Thymus (tissue), 11 donors: Measurements from ENCODE around the gene NACAD. TPM values are rescaled to one million over a fixed set of nuclear protein-coding genes. Genes with fewer than 3 reads are reported as not detected.

Experiments used
- DNase-seq, 9 donors: peaks; one replicate each; pipeline ENCODE4 v3.0.0-alpha.2; 2013; ENCODE audit warnings: low spot score in 9 of 9, low read depth in 6 of 9, missing footprints in 1 of 9
- H3K27ac ChIP-seq, 2 donors: one replicate each; pipeline ENCODE4 v1.5.1; 2013; ENCODE audit warnings: control low read depth in 1 of 2, low read depth in 1 of 2, low read length in 1 of 2, mild to moderate bottlenecking in 1 of 2, moderate library complexity in 1 of 2
- H3K27me3 ChIP-seq, 2 donors: one replicate each; pipeline ENCODE4 v1.5.1; 2013; ENCODE audit warnings: low read length in 1 of 2; ENCODE audit not compliant: control insufficient read depth in 2 of 2, insufficient read depth in 1 of 2
- H3K36me3 ChIP-seq, 2 donors: one replicate each; pipeline ENCODE4 v1.5.1; 2013; ENCODE audit warnings: low read length in 1 of 2, mild to moderate bottlenecking in 1 of 2, moderate library complexity in 1 of 2; ENCODE audit not compliant: control insufficient read depth in 2 of 2, insufficient read depth in 2 of 2
- H3K4me1 ChIP-seq, 2 donors: one replicate each; pipeline ENCODE4 v1.5.1; 2013; ENCODE audit warnings: low read length in 2 of 2; ENCODE audit not compliant: control insufficient read depth in 2 of 2, insufficient read depth in 2 of 2
- H3K4me3 ChIP-seq, 2 donors: one replicate each; pipeline ENCODE4 v1.5.1; 2013; ENCODE audit warnings: low read length in 2 of 2, control low read depth in 1 of 2, mild to moderate bottlenecking in 1 of 2
- H3K9me3 ChIP-seq, 2 donors: one replicate each; pipeline ENCODE4 v1.5.1; 2013; ENCODE audit warnings: low read length in 1 of 2, mild to moderate bottlenecking in 1 of 2; ENCODE audit not compliant: control insufficient read depth in 2 of 2, insufficient read depth in 1 of 2
- WGBS: extraction: QIAGEN DNeasy Blood & Tissue Kit; methylation state at CpG from one replicate; pipeline ENCODE4 v1.1.7; 2013; 5-methylcytosine and 5-hydroxymethylcytosine counted together
- polyA plus RNA-seq: library from polyadenylated mRNA; stranded (reverse); fragments of 200-250 nt; gene quantifications from one replicate; pipeline ENCODE4 v1.2.3, GENCODE V29; 2013
- total RNA-seq: library from RNA; stranded (reverse); fragments of 120-200 nt; gene quantifications from one replicate; pipeline ENCODE4 v1.2.4, GENCODE V29; 2013
- donor health status: healthy.

NACAD gene
- total and polyA plus RNA-seq, 2 donors: 0.14 to 0.94 TPM

- Histone ChIP-seq H3K9me3 (peaks cover 0 to 4% of the 10 kb centered on the region in 2 donors), H3K27me3 (no peaks in the 10 kb centered on the region), H3K4me1 (no peaks in the 10 kb centered on the region), H3K27ac (no peak overlapping the region), H3K4me3 (no peak overlapping the region), H3K36me3 (peaks cover 90 to 94% of the 10 kb centered on the region in 2 donors)
- 92% methylated on average over 17 of the region's 17 CpGs for WGBS
- no peak for DNase-seq
These were observed 15.6 kb downstream of the NACAD start for GRCh38 chr7:45073031-45073785.

- no peak overlapping the region for H3K27ac ChIP-seq
- peaks cover 97 to 98% of the 10 kb centered on the region in 2 donors for H3K36me3 ChIP-seq
- H3K4me3 ChIP-seq: no peak overlapping the region
- peaks cover 0 to 6% of the 10 kb centered on the region in 2 donors for H3K9me3 ChIP-seq
- DNase-seq: no peak
- H3K4me1 ChIP-seq: no peaks in the 10 kb centered on the region
- WGBS: 97% methylated on average over 13 of the region's 13 CpGs
- no peaks in the 10 kb centered on the region for H3K27me3 ChIP-seq
These were observed 16.4 kb downstream of the NACAD start for GRCh38 chr7:45072131-45073030.

- Histone ChIP-seq H3K27me3 (no peaks in the 10 kb centered on the region), H3K4me3 (no peak overlapping the region), H3K4me1 (no peaks in the 10 kb centered on the region), H3K27ac (no peak overlapping the region), H3K36me3 (peaks cover 94 to 95% of the 10 kb centered on the region in 2 donors), H3K9me3 (peaks cover 0 to 6% of the 10 kb centered on the region in 2 donors)
- no peak for DNase-seq
- 95% methylated on average over 3 of the region's 3 CpGs for WGBS
These were observed 17.2 kb downstream of the NACAD start for GRCh38 chr7:45071528-45071927.

- Histone ChIP-seq H3K36me3 (peaks cover 94 to 95% of the 10 kb centered on the region in 2 donors), H3K27ac (no peak overlapping the region), H3K27me3 (no peaks in the 10 kb centered on the region), H3K9me3 (peaks cover 0 to 6% of the 10 kb centered on the region in 2 donors), H3K4me1 (no peaks in the 10 kb centered on the region), H3K4me3 (no peak overlapping the region)
- no peak for DNase-seq
- WGBS: 96% methylated on average over 1 of the region's 1 CpG
These were observed 18.5 kb downstream of the NACAD start for GRCh38 chr7:45070254-45070642.

GRCh38 chr7:45069444-45070253 lies 19.1 kb downstream of the NACAD start:
- Histone ChIP-seq H3K27ac (no peak overlapping the region), H3K4me1 (no peaks in the 10 kb centered on the region), H3K36me3 (peaks cover 94 to 95% of the 10 kb centered on the region in 2 donors), H3K9me3 (peaks cover 0 to 5% of the 10 kb centered on the region in 2 donors), H3K4me3 (no peak overlapping the region), H3K27me3 (no peaks in the 10 kb centered on the region)
- DNase-seq: no peak
- WGBS: 94% methylated on average over 15 of the region's 15 CpGs

GRCh38 chr7:45068236-45069023 lies 20.3 kb downstream of the NACAD start:
- Histone ChIP-seq H3K4me1 (no peaks in the 10 kb centered on the region), H3K4me3 (no peak overlapping the region), H3K9me3 (peaks cover 0 to 3% of the 10 kb centered on the region in 2 donors), H3K36me3 (peaks cover 94 to 95% of the 10 kb centered on the region in 2 donors), H3K27ac (no peak overlapping the region), H3K27me3 (no peaks in the 10 kb centered on the region)
- DNase-seq: no peak
- 98% methylated on average over 15 of the region's 15 CpGs for WGBS

GRCh38 chr7:45067582-45067981 lies 21.2 kb downstream of the NACAD start:
- Histone ChIP-seq H3K9me3 (peaks cover 0 to 3% of the 10 kb centered on the region in 2 donors), H3K27me3 (no peaks in the 10 kb centered on the region), H3K27ac (no peak overlapping the region), H3K36me3 (peaks cover 90 to 94% of the 10 kb centered on the region in 2 donors), H3K4me3 (no peak overlapping the region), H3K4me1 (no peaks in the 10 kb centered on the region)
- WGBS: 98% methylated on average over 3 of the region's 3 CpGs
- DNase-seq: no peak

GRCh38 chr7:45066409-45066808 lies 22.4 kb downstream of the NACAD start:
- H3K4me3 ChIP-seq: no peak overlapping the region
- WGBS: 90% methylated on average over 7 of the region's 7 CpGs
- H3K27ac ChIP-seq: no peak overlapping the region
- peaks cover 0 to 3% of the 10 kb centered on the region in 2 donors for H3K9me3 ChIP-seq
- peaks cover 0 to 5% of the 10 kb centered on the region in 2 donors for H3K4me1 ChIP-seq
- no peaks in the 10 kb centered on the region for H3K27me3 ChIP-seq
- H3K36me3 ChIP-seq: peaks cover 87 to 92% of the 10 kb centered on the region in 2 donors
- no peak for DNase-seq
